Neuronal stem cell (in vitro differentiated cells): ENCODE measurements around the gene TBC1D20.

Experiments
- DNase-seq: peaks from one replicate; pipeline ENCODE4 v3.0.0-alpha.2; 2013; ENCODE audit warnings: low spot score
- H2AFZ ChIP-seq: one replicate; pipeline ENCODE4 v1.6.1; 2013; ENCODE audit warnings: mild to moderate bottlenecking, low read length, inconsistent platforms
- H2AK5ac ChIP-seq: 2 replicates; pipeline ENCODE4 v1.6.1; 2013; ENCODE audit warnings: low read depth, mild to moderate bottlenecking, inconsistent platforms, low read length, moderate library complexity, mixed read lengths
- H2BK120ac ChIP-seq: 2 replicates; pipeline ENCODE4 v1.6.1; 2013; ENCODE audit warnings: low read depth, mild to moderate bottlenecking, inconsistent platforms, low read length, moderate library complexity, mixed read lengths
- H2BK12ac ChIP-seq: one replicate; pipeline ENCODE4 v1.6.1; 2013; ENCODE audit warnings: low read length, inconsistent platforms
- H2BK15ac ChIP-seq: 2 replicates; pipeline ENCODE4 v1.6.1; 2013; ENCODE audit warnings: mild to moderate bottlenecking, low read length, inconsistent platforms, mixed read lengths
- H2BK5ac ChIP-seq: one replicate; pipeline ENCODE4 v1.6.1; 2013; ENCODE audit warnings: inconsistent platforms, mild to moderate bottlenecking, low read length, moderate library complexity
- H3K14ac ChIP-seq: one replicate; pipeline ENCODE4 v1.6.1; 2013; ENCODE audit warnings: low read length, inconsistent platforms
- H3K18ac ChIP-seq: 2 replicates; pipeline ENCODE4 v1.6.1; 2013; ENCODE audit warnings: low read length, inconsistent platforms
- H3K23ac ChIP-seq: 2 replicates; pipeline ENCODE4 v1.6.1; 2013; ENCODE audit warnings: low read depth, mild to moderate bottlenecking, mixed read lengths, low read length, inconsistent platforms; ENCODE audit not compliant: poor library complexity
- H3K27ac ChIP-seq: replicated peaks from 3 replicates; pipeline ENCODE4 v1.5.1; 2013; ENCODE audit warnings: low read length, inconsistent platforms
- H3K27me3 ChIP-seq, 3 experiments: 2 replicates each; pipeline ENCODE4 v1.6.1; 2013; ENCODE audit warnings: low read length in 3 of 3, mild to moderate bottlenecking in 2 of 3, inconsistent platforms in 1 of 3, low read depth in 1 of 3, mixed read lengths in 1 of 3, moderate library complexity in 1 of 3; ENCODE audit not compliant: control insufficient read depth in 3 of 3, insufficient read depth in 3 of 3
- H3K36me3 ChIP-seq, 2 donors: replicated peaks in 1 of 2; 2 replicates each; pipeline ENCODE4 v1.6.1; 2013; ENCODE audit warnings: low read length in 2 of 2; ENCODE audit not compliant: control insufficient read depth in 2 of 2, insufficient read depth in 2 of 2
- H3K4ac ChIP-seq: 2 replicates; pipeline ENCODE4 v1.6.1; 2013; ENCODE audit warnings: inconsistent platforms, mild to moderate bottlenecking, low read length, moderate library complexity
- H3K4me1 ChIP-seq, 2 donors: 1 replicate in 1 of 2; 2 replicates in 1 of 2; pipeline ENCODE4 v1.6.1; 2013; ENCODE audit warnings: low read length in 2 of 2, low read depth in 1 of 2; ENCODE audit not compliant: control insufficient read depth in 2 of 2, insufficient read depth in 1 of 2
- H3K4me2 ChIP-seq: one replicate; pipeline ENCODE4 v1.6.1; 2013; ENCODE audit warnings: mild to moderate bottlenecking, low read length, inconsistent platforms; ENCODE audit not compliant: insufficient read depth, poor library complexity, severe bottlenecking
- H3K4me3 ChIP-seq, 2 donors: 2 replicates each; pipeline ENCODE4 v1.5.1; 2013; ENCODE audit warnings: low read length in 2 of 2, mild to moderate bottlenecking in 2 of 2, inconsistent platforms in 1 of 2, moderate library complexity in 1 of 2
- H3K79me1 ChIP-seq: one replicate; pipeline ENCODE4 v1.6.1; 2013; ENCODE audit warnings: low read depth, mild to moderate bottlenecking, inconsistent platforms, low read length, moderate library complexity
- H3K9ac ChIP-seq: one replicate; pipeline ENCODE4 v1.6.1; 2013; ENCODE audit warnings: mild to moderate bottlenecking, low read depth, low read length, inconsistent platforms; ENCODE audit not compliant: poor library complexity
- H3K9me3 ChIP-seq, 2 donors: replicated peaks in 1 of 2; 2 replicates each; pipeline versions ENCODE3 to v1.6.1; 2013; ENCODE audit warnings: low read length in 2 of 2, mild to moderate bottlenecking in 2 of 2, inconsistent platforms in 1 of 2, low read depth in 1 of 2, mixed read lengths in 1 of 2, moderate library complexity in 1 of 2; ENCODE audit not compliant: control insufficient read depth in 2 of 2, insufficient read depth in 1 of 2
- H4K8ac ChIP-seq: one replicate; pipeline ENCODE4 v1.6.1; 2013; ENCODE audit warnings: low read depth, mild to moderate bottlenecking, inconsistent platforms, low read length, moderate library complexity
- H4K91ac ChIP-seq: one replicate; pipeline ENCODE4 v1.6.1; 2013; ENCODE audit warnings: low read length, low read depth, mild to moderate bottlenecking, inconsistent platforms; ENCODE audit not compliant: poor library complexity
- WGBS, 2 donors: extraction: QIAGEN DNeasy Blood & Tissue Kit; methylation state at CpG; one replicate each; pipeline ENCODE4 v1.1.7; 2013; ENCODE audit warnings: missing lambda C conversion rate in 2 of 2, mixed read lengths in 1 of 2; ENCODE audit not compliant: insufficient read length in 2 of 2, insufficient replicate concordance in 1 of 2; ENCODE audit errors: extremely low coverage in 2 of 2; 5-methylcytosine and 5-hydroxymethylcytosine counted together

The TBC1D20 gene

GRCh38 chr20:469746-470490, 7.6 kb upstream of the TBC1D20 start:
- no peak overlapping the region for H3K23ac ChIP-seq
- H4K8ac ChIP-seq: no peak overlapping the region
- H3K27ac ChIP-seq: no peak overlapping the region
- no peak overlapping the region for H3K4ac ChIP-seq
- peaks cover 4 to 19% of the 10 kb centered on the region in 2 donors for H3K36me3 ChIP-seq
- H3K4me2 ChIP-seq: no peak overlapping the region
- no peak overlapping the region for H4K91ac ChIP-seq
- no peak overlapping the region for H3K9ac ChIP-seq
- H3K14ac ChIP-seq: no peak overlapping the region
- no peaks in the 10 kb centered on the region for H3K79me1 ChIP-seq
- DNase-seq: no peak
- no peak overlapping the region for H2AK5ac ChIP-seq
- H2AFZ ChIP-seq: no peak overlapping the region
- no peak overlapping the region for H3K4me3 ChIP-seq
- H2BK12ac ChIP-seq: no peak overlapping the region
- peaks cover 12 to 38% of the 10 kb centered on the region in 2 donors for H3K9me3 ChIP-seq
- no peaks in the 10 kb centered on the region for H3K27me3 ChIP-seq
- H2BK120ac ChIP-seq: no peak overlapping the region
- H2BK5ac ChIP-seq: no peak overlapping the region
- no peak overlapping the region for H3K18ac ChIP-seq
- no CpG with 5 or more reads among the region's 8 CpGs for WGBS, 2 donors
- no peak overlapping the region for H2BK15ac ChIP-seq
- no peaks in the 10 kb centered on the region for H3K4me1 ChIP-seq

GRCh38 chr20:467755-468154, 5.4 kb upstream of the TBC1D20 start:
- H3K27me3 ChIP-seq: peaks cover 0 to 2% (median 0%) of the 10 kb centered on the region in 3 experiments
- no peak overlapping the region for H2BK15ac ChIP-seq
- no peak overlapping the region for H3K18ac ChIP-seq
- H4K91ac ChIP-seq: no peak overlapping the region
- no CpG with 5 or more reads among the region's 7 CpGs for WGBS, 2 donors
- no peak overlapping the region for H2AFZ ChIP-seq
- H2AK5ac ChIP-seq: no peak overlapping the region
- no peak overlapping the region for H2BK12ac ChIP-seq
- no peaks in the 10 kb centered on the region for H3K36me3 ChIP-seq
- H3K79me1 ChIP-seq: no peaks in the 10 kb centered on the region
- DNase-seq: no peak
- no peak overlapping the region for H3K9ac ChIP-seq
- no peak overlapping the region for H3K27ac ChIP-seq
- H3K14ac ChIP-seq: no peak overlapping the region
- no peak overlapping the region for H3K4ac ChIP-seq
- H3K4me2 ChIP-seq: no peak overlapping the region
- no peak overlapping the region for H2BK120ac ChIP-seq
- peaks cover 6 to 27% of the 10 kb centered on the region in 2 donors for H3K9me3 ChIP-seq
- no peak overlapping the region for H3K4me3 ChIP-seq
- H4K8ac ChIP-seq: no peak overlapping the region
- peaks cover 0 to 2% of the 10 kb centered on the region in 2 donors for H3K4me1 ChIP-seq
- no peak overlapping the region for H2BK5ac ChIP-seq
- no peak overlapping the region for H3K23ac ChIP-seq

- Histone ChIP-seq H3K4ac (no peak overlapping the region), H4K91ac (no peak overlapping the region), H2AK5ac (no peak overlapping the region), H3K4me3 (peak overlapping the region; percentile 78 to 88), H3K14ac (peak overlapping the region; percentile 38), H2AFZ (peak overlapping the region; percentile 87), H2BK120ac (no peak overlapping the region), H3K4me2 (peak overlapping the region; percentile 97), H2BK12ac (peak overlapping the region; percentile 58), H3K9me3 (no peaks in the 10 kb centered on the region), H3K9ac (peak overlapping the region; percentile 91), H3K27me3 (peaks cover 0 to 2% (median 0%) of the 10 kb centered on the region in 3 experiments), H3K27ac (peak overlapping the region; percentile 58), H3K79me1 (peaks cover 12% of the 10 kb centered on the region), H3K36me3 (peaks cover 0 to 5% of the 10 kb centered on the region in 2 donors), H2BK15ac (no peak overlapping the region), H3K4me1 (peaks cover 4 to 10% of the 10 kb centered on the region in 2 donors), H4K8ac (peak overlapping the region; percentile 3), H3K23ac (no peak overlapping the region), H3K18ac (peak overlapping the region; percentile 90), H2BK5ac (peak overlapping the region; percentile 53)
- peak; percentile 42 for DNase-seq
- WGBS, 2 donors: no CpG with 5 or more reads among the region's 60 CpGs
These were observed 807 bp downstream of the TBC1D20 start for GRCh38 chr20:461254-462198.

GRCh38 chr20:460707-461106, 1.6 kb downstream of the TBC1D20 start:
- Histone ChIP-seq H3K18ac (no peak overlapping the region), H2BK120ac (no peak overlapping the region), H3K9ac (no peak overlapping the region), H2BK5ac (no peak overlapping the region), H2AK5ac (no peak overlapping the region), H3K14ac (no peak overlapping the region), H4K8ac (no peak overlapping the region), H3K4me2 (no peak overlapping the region), H2BK15ac (no peak overlapping the region), H3K4me3 (peak overlapping the region in 1 of 2 donors; percentile 78), H3K4me1 (peaks cover 4 to 10% of the 10 kb centered on the region in 2 donors), H2BK12ac (no peak overlapping the region), H3K4ac (no peak overlapping the region), H3K23ac (no peak overlapping the region), H3K27me3 (peaks cover 0 to 2% (median 0%) of the 10 kb centered on the region in 3 experiments), H3K36me3 (peaks cover 0 to 5% of the 10 kb centered on the region in 2 donors), H2AFZ (no peak overlapping the region), H3K9me3 (no peaks in the 10 kb centered on the region), H4K91ac (no peak overlapping the region), H3K27ac (no peak overlapping the region), H3K79me1 (peaks cover 12% of the 10 kb centered on the region)
- DNase-seq: no peak
- no CpG with 5 or more reads among the region's 2 CpGs for WGBS, 2 donors
